Ovary (tissue), 3 donors: ENCODE data around the gene SLC23A2.
"Not testable (repeated sequence)": the region's sequence is repeated elsewhere in the genome, so short reads cannot be mapped to it uniquely, and the experiment has no call there.

Source experiments
- CTCF ChIP-seq, 3 donors: fragments of 450-650 bp in 2 of 3; fragments of 200-600 bp in 1 of 3; IDR thresholded peaks; one replicate each; pipeline versions ENCODE4 v1.5.1 to v1.8.0; 2016 to 2022; ENCODE audit warnings: antibody characterized with exemption in 3 of 3, mild to moderate bottlenecking in 1 of 3
- EP300 ChIP-seq: sonication (generic); formaldehyde crosslinking; IDR thresholded peaks from one replicate; pipeline ENCODE4 v1.6.1; 2017; ENCODE audit warnings: antibody characterized with exemption
- POLR2A ChIP-seq: fragments of 450-650 bp; IDR thresholded peaks from one replicate; pipeline ENCODE4 v1.6.1; 2017; ENCODE audit warnings: antibody characterized with exemption, mild to moderate bottlenecking, moderate library complexity
- donor health status: DM: no; HTN: no; CAD: no.

- not testable (repeated sequence) for TF ChIP-seq CTCF (IDR thresholded peaks at IDR 0.05); EP300; POLR2A
These were observed 3.5 kb upstream of the SLC23A2 start for GRCh38 chr20:5004825-5005224.
